GM04504 (cell line): ENCODE data around the gene ZC3H18.

Experiments
- DNase-seq: peaks from one replicate; pipeline ENCODE4 v3.0.0-alpha.2; 2012; ENCODE audit warnings: low read depth

The ZC3H18 gene

GRCh38 chr16:88581033-88581432 lies 10.8 kb downstream of the ZC3H18 start:
- DNase-seq: no peak

GRCh38 chr16:88582912-88583575 lies 12.8 kb downstream of the ZC3H18 start:
- DNase-seq: no peak

- no peak for DNase-seq
These were observed 14.5 kb downstream of the ZC3H18 start for GRCh38 chr16:88584676-88585075.

GRCh38 chr16:88585269-88585668 lies 15.1 kb downstream of the ZC3H18 start:
- DNase-seq: no peak

GRCh38 chr16:88585927-88586581 lies 15.9 kb downstream of the ZC3H18 start:
- no peak for DNase-seq

GRCh38 chr16:88588148-88588547 lies 17.9 kb downstream of the ZC3H18 start:
- no peak for DNase-seq

- DNase-seq: no peak
These were observed 18.6 kb downstream of the ZC3H18 start for GRCh38 chr16:88588754-88589153.

GRCh38 chr16:88589441-88589840 lies 19.2 kb downstream of the ZC3H18 start:
- no peak for DNase-seq

GRCh38 chr16:88591577-88592021 lies 21.4 kb downstream of the ZC3H18 start:
- DNase-seq: no peak

- no peak for DNase-seq
These were observed 22.9 kb downstream of the ZC3H18 start for GRCh38 chr16:88593061-88593460.

- DNase-seq: no peak
These were observed 23.3 kb downstream of the ZC3H18 start for GRCh38 chr16:88593489-88593888.

- no peak for DNase-seq
These were observed 23.7 kb downstream of the ZC3H18 start for GRCh38 chr16:88593910-88594309.

GRCh38 chr16:88595101-88595500 lies 24.9 kb downstream of the ZC3H18 start:
- no peak for DNase-seq

GRCh38 chr16:88595921-88596320 lies 25.7 kb downstream of the ZC3H18 start:
- DNase-seq: no peak

GRCh38 chr16:88596483-88596882 lies 26.3 kb downstream of the ZC3H18 start:
- DNase-seq: no peak

GRCh38 chr16:88597856-88598491 lies 27.8 kb downstream of the ZC3H18 start:
- DNase-seq: no peak

- DNase-seq: no peak
These were observed 29.0 kb downstream of the ZC3H18 start for GRCh38 chr16:88599092-88599733.

- no peak for DNase-seq
These were observed 29.8 kb downstream of the ZC3H18 start for GRCh38 chr16:88599825-88600538.

GRCh38 chr16:88600539-88600896 lies 30.3 kb downstream of the ZC3H18 start:
- DNase-seq: no peak

- DNase-seq: no peak
These were observed 31.3 kb downstream of the ZC3H18 start for GRCh38 chr16:88601313-88602036.

GRCh38 chr16:88602091-88602490 lies 31.9 kb downstream of the ZC3H18 start:
- DNase-seq: no peak
